Stimulated activated CD4-positive, alpha-beta T cell treated with anti-CD3 and anti-CD28 coated beads, Interleukin-4, amount 100 ng/mL, for 48 hours (primary cell): ENCODE results near the gene CSF2RB.

Source experiments
- DNase-seq, 2 donors: peaks; one replicate each; pipeline ENCODE4 v3.0.0-alpha.2; 2020; ENCODE audit warnings: low read depth in 2 of 2

Gene CSF2RB

DNA sequence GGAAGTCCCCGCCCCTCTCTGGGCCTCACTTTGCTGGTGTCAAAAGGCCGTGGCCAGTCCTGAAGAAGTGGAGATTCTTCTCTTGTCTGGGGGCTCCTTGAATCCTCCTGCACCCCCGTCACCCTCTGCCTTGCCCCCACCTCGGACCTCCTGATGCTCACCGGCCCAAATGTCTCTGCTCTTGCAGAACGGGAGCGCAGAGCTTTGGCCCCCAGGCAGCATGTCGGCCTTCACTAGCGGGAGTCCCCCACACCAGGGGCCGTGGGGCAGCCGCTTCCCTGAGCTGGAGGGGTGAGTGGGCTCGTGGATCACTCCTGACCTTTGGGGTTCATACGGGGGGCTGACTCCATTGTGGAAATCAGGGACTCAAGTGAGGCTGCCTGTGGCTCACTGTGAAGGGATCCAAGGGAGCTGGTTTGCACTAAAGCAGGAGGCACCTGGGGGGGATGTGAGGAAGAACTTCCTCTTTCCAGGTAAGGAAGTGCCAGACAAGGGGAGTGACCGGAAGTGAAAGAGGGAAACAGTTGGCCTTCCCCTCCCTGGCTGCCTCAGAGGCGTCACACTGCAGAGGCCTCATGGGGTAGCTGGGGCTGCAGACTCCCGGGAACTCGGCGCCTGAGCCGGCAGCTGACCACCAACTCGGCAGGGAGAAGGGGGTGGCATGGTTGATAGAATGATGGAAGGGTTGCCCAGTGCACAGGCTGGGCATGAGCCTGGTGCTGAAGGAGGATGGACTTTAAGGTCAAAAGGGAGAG, 23.1 kb downstream of the CSF2RB start:
- no peak for DNase-seq

DNA sequence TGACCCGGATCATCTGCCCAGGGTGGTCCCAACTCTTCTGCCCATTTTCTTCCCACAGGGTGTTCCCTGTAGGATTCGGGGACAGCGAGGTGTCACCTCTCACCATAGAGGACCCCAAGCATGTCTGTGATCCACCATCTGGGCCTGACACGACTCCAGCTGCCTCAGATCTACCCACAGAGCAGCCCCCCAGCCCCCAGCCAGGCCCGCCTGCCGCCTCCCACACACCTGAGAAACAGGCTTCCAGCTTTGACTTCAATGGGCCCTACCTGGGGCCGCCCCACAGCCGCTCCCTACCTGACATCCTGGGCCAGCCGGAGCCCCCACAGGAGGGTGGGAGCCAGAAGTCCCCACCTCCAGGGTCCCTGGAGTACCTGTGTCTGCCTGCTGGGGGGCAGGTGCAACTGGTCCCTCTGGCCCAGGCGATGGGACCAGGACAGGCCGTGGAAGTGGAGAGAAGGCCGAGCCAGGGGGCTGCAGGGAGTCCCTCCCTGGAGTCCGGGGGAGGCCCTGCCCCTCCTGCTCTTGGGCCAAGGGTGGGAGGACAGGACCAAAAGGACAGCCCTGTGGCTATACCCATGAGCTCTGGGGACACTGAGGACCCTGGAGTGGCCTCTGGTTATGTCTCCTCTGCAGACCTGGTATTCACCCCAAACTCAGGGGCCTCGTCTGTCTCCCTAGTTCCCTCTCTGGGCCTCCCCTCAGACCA, 24.0 kb downstream of the CSF2RB start:
- no peak for DNase-seq

DNA sequence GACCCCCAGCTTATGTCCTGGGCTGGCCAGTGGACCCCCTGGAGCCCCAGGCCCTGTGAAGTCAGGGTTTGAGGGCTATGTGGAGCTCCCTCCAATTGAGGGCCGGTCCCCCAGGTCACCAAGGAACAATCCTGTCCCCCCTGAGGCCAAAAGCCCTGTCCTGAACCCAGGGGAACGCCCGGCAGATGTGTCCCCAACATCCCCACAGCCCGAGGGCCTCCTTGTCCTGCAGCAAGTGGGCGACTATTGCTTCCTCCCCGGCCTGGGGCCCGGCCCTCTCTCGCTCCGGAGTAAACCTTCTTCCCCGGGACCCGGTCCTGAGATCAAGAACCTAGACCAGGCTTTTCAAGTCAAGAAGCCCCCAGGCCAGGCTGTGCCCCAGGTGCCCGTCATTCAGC, 24.6 kb downstream of the CSF2RB start:
- no peak for DNase-seq

DNA sequence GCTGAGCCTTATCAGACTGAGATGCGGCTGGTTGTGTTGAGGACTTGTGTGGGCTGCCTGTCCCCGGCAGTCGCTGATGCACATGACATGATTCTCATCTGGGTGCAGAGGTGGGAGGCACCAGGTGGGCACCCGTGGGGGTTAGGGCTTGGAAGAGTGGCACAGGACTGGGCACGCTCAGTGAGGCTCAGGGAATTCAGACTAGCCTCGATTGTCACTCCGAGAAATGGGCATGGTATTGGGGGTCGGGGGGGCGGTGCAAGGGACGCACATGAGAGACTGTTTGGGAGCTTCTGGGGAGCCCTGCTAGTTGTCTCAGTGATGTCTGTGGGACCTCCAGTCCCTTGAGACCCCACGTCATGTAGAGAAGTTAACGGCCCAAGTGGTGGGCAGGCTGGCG, 25.5 kb downstream of the CSF2RB start:
- no peak for DNase-seq

DNA sequence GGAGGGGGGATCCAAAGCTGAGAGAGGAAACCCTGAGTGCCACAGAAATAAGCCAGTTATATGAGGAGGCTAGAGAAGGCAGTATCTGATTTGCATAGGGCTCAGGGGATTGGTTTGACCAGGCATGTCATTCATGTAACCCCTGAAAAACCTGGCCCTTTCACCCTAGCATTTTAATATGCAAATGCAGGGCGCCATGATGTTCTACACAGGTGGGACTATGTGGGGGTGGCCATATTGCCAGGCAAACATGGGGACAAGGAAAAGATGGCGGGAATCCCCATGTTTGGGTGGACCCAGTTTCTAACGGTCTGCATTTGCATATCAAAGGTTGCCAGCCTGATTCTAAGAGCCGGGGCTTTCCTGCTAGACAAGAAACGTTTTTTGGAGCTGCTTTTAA, 27.2 kb downstream of the CSF2RB start:
- no peak for DNase-seq

DNA sequence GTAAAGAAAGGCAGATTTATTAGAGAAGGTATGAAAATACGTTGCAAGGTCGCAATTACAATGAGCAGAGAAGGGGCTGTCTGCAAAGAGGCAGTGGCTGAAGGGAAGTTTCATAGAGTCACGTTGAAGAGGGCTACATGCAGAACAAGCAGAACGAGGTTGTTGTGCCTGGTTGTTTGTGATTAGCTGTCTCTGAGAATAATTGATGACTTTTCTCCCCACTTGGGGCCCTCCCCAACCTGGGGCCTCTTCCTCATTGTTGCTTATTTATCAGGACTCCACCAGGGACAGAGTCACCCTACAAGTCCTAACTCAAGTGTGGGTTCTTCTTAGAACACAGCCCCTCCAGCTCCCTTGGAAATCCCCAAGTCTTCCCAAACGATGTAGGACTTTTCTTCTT, 29.1 kb downstream of the CSF2RB start:
- DNase-seq = no peak

DNA sequence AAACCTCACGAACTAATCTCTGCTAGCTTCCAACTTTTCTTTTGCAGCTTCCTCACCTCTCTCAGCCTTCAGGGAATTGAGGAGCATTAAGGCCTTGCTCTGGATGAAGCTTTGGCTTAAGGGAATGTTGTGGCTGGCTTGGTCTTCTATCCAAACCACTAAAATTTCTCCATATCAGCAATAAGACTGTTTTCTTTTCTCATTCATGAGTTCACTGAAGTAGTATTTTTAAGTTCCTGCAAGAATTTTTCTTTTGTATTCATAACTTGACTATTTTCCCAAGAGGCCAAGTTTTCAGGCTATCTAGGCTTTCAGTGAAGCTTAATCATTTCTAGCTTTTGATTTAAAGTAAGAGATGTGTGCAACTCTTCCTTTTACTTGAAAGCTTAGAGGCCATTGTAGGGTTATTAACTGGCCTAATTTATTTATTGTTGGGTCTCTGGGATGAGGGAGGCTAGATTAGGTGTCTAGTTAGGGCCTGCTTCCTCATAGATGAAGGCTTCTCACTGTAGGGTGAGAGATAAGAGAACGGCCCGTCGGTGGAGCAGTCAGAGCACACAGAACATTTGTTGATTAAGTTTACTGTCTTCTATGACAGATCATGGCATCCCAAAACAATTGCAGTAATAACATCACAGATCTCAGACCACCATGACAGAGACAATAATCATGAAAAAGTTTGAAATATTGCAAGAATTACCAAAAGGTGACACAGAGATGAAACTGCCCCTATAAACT, 33.2 kb downstream of the CSF2RB start:
- no peak for DNase-seq

DNA sequence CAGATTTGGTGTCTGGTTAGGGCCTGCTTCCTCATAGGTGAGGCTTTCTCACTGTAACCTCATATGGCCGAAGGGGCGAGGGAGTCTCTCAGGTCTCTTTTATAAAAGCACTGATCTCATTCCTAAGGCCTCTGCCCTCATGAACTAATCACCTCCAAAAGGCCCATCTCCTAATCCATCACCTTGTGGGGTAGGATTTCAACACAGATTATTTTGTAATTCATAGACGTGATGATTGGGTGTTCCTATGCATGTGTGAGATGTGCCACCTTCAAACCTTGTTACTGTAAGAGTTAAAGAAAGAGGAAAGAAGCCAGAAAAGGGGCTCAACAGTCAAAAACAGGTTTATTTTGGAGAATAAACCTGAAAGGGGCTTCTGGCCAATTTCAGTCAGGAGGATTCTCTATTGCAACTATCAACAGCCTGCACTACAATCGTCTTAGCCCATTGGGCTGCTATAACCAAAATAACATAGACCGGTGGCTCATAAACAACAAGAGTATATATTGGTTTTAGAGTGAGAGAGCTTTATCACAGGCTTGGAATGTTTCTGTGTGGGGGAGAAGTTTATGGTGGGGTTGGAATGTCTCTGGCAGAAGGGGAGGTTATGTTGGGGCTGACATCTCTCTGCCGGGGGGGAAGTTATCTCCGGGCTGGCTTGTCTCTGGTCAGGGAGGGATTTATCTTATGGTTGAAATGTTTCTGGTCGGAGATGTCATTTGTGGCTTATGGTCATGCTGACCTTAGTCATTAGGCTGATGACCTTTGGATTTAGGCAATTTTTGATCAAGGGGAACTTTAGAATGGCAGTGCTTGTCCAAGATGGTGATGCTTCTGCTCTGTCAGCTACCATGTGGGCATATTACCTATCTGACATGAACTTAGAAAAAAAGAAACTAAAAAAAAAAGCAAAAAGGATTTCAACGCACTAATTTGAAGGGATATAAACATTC, 35.1 kb downstream of the CSF2RB start:
- DNase-seq = no peak

DNA sequence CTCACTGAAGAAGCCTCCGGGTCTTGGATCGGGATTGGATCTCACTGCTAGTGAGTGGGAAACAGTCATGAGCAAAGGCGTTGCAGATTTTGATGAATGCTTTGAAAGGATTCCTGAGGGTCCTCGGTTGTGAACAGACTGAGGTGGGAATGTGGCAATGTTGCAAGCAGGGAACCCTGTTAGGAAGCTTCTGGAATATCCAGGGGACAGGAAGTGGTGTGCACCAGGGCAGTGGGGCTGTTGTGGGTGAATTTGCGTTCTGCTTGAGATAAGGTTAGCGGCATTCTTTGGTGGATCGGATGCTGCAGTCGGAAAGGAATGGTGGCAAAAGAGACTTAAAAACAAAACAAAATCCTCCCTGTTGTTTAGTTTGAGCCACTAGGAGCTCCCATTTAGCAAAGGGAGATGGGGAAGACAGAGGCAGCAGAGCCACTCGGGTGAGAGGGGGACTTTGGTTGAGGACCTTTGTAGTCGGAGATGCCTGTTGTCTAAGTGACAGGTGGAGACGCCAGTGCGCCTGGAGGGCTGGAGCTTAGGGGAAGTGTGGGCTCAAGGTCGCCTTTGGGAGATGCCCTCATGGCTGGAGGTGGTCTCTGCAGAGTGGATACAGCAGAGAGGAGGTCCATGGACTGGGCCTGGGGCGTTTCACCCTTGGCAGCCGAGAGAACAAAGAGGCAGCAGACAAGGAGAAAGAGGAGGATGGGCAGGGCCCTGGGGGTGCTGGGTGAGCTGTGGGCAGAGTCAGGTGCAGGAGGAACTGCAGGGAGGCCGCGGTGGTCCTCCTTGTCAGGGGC, 37.6 kb downstream of the CSF2RB start:
- no peak for DNase-seq

DNA sequence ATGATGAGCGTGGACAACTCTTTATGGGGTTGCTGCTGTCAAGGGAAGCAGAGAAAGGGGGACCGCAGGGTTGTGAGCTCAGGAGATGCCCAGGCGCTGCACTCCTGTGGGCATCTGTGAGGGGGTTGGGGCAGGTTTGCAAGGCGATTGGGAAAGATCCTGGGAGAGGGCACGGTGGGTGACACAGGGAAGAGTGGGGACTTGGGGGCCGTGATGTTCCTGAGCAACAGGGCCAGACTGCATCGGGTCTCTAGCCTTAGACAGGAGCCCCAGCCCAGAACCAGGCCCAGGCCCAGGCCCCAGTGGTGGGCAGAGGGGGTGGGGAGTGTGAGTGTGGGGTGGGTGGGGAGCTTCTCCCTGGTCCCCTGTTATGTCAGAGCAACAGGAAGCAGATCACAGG, 38.3 kb downstream of the CSF2RB start:
- DNase-seq = no peak

DNA sequence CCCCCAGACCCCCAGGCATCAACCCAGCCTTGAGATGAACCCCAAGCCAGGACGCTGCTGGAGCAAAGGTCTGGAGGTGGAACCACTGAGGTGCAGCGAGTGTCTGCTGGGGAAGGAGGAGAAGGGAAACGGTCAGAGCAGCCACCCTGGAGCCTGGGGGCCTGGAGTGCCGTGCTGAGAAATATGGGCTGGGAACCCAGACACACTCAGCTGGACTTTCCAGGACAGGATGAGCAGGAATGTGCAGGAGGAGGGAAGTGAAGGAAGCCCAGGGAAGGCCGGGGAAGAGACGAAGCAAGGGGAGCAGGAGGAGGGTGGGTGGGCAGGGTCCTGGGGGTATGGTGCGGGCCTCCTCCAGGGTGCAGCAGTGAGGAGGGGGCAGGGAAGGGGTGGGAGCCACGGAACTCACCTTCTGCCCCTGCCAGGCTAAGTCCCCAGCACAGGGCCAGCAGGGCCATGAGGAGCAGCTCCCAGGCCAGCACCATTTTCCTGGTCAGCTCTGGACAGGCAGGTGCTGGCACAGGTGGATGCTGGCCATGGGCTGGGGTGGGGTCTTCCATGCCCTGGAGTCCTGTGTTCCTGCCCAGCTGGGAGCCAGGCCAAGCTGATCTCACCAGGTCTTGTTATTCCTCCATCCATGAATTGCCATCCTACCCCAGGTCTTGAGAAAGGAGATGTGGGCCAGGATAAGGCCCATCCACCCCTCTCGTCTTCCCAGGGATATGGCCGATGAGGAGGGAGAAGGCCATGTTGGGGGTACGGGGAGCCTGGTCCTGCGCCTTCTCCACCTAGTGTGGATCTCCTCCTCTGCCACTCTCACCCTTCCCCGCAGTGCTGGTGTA, 40.0 kb downstream of the CSF2RB start:
- DNase-seq = no peak

DNA sequence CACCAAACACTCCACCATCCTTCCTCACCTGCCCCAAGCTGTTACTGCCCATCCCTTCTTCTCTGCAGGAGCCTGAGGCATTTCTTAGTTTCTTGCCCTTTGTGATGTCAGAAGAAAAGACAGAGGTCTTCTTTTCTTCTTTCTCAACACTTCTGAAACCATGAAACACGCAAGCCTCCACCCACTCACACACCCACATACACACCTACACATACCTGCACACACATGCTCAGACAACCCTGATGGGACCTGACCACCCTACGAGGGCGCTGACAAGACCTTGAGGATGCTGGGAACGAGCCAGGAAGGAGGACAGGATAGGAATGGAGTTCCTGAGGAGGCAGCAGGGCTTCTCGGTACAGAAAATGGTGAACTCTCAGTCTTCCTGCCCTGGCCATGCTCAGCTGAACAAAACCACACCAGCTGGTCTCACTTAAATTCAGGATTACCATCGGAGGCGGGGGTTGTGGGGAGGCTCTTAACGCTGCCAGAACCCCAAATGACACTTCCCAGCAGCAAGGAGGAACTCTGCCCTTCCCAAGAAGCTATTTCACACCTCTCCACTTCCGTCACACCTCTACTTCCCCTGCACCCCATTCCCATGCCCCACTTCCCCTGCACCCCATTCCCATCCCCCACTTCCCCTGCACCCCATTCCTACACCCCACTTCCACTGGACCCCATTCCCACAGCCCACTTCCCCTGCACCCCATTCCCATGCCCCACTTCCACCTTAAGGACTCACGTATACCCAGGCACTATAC, 41.0 kb downstream of the CSF2RB start:
- DNase-seq = no peak

DNA sequence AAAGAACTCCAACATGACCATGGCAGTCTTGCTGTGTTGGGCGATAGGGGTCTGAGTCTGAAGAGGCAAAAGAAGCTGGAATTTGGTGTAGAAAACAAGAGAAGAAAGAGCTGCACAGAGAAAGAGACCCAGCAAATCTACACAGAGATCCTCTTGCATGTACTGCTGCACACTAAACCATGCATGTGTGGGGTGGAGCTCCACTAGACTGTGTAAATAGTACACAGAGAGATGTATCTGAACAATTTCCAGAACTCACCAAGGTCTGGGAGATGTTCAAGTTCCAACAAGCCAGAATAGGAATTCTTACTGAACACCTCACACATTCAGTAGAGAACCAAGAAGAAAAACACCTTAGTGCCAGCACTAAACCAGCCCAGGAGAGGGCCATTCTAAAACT, 42.3 kb downstream of the CSF2RB start:
- no peak for DNase-seq

DNA sequence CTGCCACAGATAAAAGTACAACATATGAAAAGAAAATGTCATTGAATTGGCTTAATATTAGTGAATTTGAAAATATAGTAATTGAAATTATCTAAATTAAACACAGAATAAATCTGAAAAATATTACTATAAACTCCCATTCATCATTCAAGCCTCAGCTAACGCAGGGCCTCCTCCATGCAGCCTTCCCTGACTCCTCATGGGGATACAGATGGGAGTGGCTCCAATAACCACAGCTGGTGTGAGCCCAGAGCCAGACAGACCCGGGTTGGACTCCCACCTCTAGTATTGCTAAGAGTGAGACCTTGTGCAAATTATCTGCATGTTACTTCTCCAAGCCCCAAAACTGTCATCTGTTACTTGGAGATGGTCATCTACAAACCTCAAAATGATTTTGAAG, 44.9 kb downstream of the CSF2RB start:
- no peak for DNase-seq

DNA sequence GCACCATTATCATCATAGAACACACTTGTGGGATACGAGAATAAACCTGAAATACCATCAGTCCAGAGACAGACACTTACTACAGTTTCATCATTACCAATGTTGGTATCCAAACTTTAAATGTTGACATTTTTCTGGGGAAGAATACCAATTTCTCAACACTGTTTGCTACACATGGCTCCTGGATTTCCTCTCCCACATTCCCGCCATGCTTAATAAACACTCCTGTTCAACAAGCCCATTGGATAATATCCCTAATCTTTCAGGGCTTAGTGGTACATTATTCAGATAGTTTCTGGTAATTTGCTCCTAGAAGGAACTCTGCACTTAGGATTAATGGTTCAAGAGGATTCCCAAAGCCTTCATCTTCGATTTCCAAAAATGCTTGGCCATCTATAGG, 48.2 kb downstream of the CSF2RB start:
- no peak for DNase-seq

DNA sequence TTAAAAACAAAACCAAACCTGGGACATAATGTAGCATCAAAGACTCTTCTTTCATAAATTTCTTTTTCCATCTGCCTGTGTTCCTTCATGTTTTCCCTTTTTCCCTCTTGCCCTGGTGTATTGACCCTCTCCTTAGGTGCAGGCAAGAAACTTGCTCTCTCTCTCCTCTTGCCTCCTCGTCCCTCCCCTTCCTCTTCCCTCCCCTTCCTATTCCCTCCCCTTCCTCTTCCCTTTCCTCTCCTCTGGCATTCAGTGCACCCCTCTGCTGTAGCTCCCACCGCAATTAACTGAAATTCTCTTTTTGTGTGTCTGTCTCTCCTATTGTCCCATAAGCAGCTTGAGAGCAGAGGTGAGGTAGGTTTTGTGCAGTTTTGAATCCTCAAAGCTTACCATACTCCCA, 49.9 kb downstream of the CSF2RB start:
- no peak for DNase-seq

DNA sequence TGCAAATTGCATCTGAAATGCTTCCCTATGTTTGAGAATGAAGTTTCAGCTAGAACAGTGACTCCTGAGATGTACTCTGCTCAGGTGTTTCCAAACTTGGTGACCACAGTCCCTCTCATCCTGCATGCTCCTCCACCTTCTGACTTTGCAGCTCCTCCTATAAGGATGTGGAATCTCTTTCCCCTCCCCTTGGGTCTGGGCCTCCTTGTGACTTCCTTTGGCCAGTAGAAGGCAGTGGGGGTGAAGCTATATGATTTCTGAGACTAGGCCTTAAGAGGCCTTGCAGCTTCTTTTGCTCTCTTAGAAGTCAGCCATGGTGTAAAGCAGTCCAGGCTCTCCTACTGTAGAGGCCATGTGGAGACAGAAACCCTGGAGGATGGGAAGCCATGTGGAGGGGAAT, 50.7 kb downstream of the CSF2RB start:
- no peak for DNase-seq

DNA sequence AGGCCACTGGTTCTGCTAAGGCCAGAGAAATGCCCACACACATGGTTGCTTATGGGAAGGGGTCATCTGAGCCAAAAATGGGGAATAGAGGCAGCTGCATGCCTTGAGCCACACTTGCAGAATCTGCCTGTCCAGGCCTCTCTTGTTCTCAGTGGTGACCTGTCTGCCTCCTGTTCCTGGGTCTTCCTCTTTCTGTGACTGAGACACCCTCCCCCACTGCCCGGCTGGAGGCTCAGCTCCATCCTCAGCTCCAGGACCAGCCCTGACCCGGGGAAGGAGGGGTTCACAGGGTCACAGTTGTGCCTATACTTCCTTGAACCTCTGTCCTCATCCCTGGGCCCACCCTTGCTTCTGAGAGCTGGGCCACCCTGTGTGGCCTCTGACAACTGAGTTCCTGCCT, 52.3 kb downstream of the CSF2RB start:
- DNase-seq = no peak

DNA sequence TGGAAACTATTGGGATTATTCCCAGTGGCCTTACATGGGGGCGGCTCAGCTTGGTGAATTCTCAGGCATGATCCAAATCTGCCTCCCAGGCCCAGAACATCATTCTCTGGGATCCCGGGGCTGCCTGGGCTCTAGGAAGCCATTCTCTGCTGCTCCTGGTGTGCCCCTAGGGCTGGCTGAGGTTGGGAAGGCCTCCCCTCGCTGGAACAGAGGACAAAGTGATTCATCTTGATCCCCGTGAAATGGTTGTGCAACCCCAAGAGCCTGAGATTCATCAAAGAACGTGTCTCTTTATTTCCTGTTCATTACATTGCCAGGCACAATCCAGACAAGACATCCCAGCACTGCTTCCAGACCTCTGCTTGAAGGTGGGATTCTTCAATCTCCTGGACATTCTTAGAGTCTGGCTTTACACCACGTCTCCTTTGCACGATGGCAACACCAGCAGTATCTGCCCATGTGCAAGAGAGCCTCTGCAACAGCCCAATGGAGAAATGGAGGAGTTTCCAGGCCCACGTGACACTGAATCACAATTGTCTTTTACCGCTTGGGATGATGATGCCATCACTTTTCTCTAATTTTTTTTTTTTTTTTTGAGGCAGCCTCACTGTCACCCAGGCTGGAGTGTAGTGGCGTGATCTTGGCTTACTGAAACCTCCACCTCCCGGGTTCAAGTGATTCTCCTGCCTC, 53.6 kb downstream of the CSF2RB start:
- no peak for DNase-seq
